K562 (cell line): Measurements from ENCODE around the gene SMCHD1. TPM values are rescaled to one million over a fixed set of nuclear protein-coding genes. Genes with fewer than 3 reads are reported as not detected.

Source experiments
- CTBP1 ChIP-seq: fragments of 450-650 bp; IDR thresholded peaks from 2 replicates; pipeline ENCODE4 v1.6.1; 2016; ENCODE audit warnings: borderline replicate concordance
- DIDO1 ChIP-seq: fragments of 450-650 bp; IDR thresholded peaks from 2 replicates; pipeline ENCODE4 v1.6.1; 2016; ENCODE audit warnings: low read depth, missing biosample characterization, missing genetic modification characterization
- MYBL2 ChIP-seq, 2 experiments: fragments of 450-650 bp in 1 of 2; sonication (generic) in 1 of 2; formaldehyde crosslinking in 1 of 2; IDR thresholded peaks; 2 replicates each; pipeline versions ENCODE4 v1.6.1 to v1.8.1; 2017 to 2022; ENCODE audit warnings: borderline replicate concordance in 1 of 2, inconsistent platforms in 1 of 2, low read depth in 1 of 2, mild to moderate bottlenecking in 1 of 2, missing genetic modification reagents in 1 of 2, moderate library complexity in 1 of 2
- NR1H2 ChIP-seq: sonication (generic); formaldehyde crosslinking; IDR thresholded peaks from 2 replicates; pipeline ENCODE4 v1.4.0; 2020; ENCODE audit warnings: mild to moderate bottlenecking, missing genetic modification reagents
- POLR2G ChIP-seq: fragments of 200-400 bp; formaldehyde crosslinking; IDR thresholded peaks from 2 replicates; pipeline ENCODE4 v1.6.1; 2017; ENCODE audit warnings: low read depth, mild to moderate bottlenecking, antibody characterized with exemption, low read length, moderate library complexity
- polyA plus RNA-seq, 8 experiments: library from polyadenylated mRNA; depleted of rRNA in 4 of 8; stranded (reverse) in 5 of 8; unstranded in 3 of 8; fragments of >200 nt; fragmentation: Nextera tagmentation in 2 of 8; fragmentation: Illumina TruSeq in 1 of 8; extraction: Ambion mirVana in 2 of 8; extraction: Trizol in 1 of 8; gene quantifications; 2 replicates each; pipeline versions ENCODE4 v1.2.1 to v1.2.3, GENCODE V29; 2011 to 2014; ENCODE audit warnings: inconsistent platforms in 1 of 8, missing spikeins in 1 of 8
- total RNA-seq, 7 experiments: library from RNA; depleted of rRNA in 6 of 7; stranded (reverse); fragments of >200 nt in 6 of 7; fragmentation: Illumina TruSeq in 2 of 7; extraction: Trizol in 2 of 7; gene quantifications; 2 replicates each; pipeline versions ENCODE4 v1.2.1 to v1.2.3, GENCODE V29; 2011 to 2021; ENCODE audit warnings: low replicate concordance in 1 of 7
- TF ChIP-seq, protein P1 (sequence below), 2 experiments: fragments of 450-650 bp in 1 of 2; sonication (generic) in 1 of 2; formaldehyde crosslinking in 1 of 2; IDR thresholded peaks; 2 replicates each; pipeline versions ENCODE4 v1.7.1 to v1.9.0; 2016 to 2022; ENCODE audit warnings: inconsistent platforms in 1 of 2, mild to moderate bottlenecking in 1 of 2, missing genetic modification reagents in 1 of 2
- TF ChIP-seq, protein P2 (sequence below): fragments of 450-650 bp; formaldehyde crosslinking; IDR thresholded peaks from 2 replicates; pipeline ENCODE4 v1.4.0; 2022; ENCODE audit warnings: missing genetic modification characterization
- TF ChIP-seq, protein P3 (sequence below): sonication (generic); formaldehyde crosslinking; IDR thresholded peaks from 2 replicates; pipeline ENCODE4 v1.8.0; 2023; ENCODE audit warnings: mild to moderate bottlenecking, missing genetic modification reagents
- TF ChIP-seq, protein P4 (sequence below): IDR thresholded peaks from 2 replicates; pipeline ENCODE4 v1.6.1; 2012; ENCODE audit warnings: low read depth, low read length, improper control_type of control experiment, borderline replicate concordance

The SMCHD1 gene
- total and polyA plus RNA-seq, 9 of the 15 experiments (the other 6 are each of a cell fraction or from before 2014, with no cell fraction given): 6.3 to 144 (median 72.7) TPM

DNA sequence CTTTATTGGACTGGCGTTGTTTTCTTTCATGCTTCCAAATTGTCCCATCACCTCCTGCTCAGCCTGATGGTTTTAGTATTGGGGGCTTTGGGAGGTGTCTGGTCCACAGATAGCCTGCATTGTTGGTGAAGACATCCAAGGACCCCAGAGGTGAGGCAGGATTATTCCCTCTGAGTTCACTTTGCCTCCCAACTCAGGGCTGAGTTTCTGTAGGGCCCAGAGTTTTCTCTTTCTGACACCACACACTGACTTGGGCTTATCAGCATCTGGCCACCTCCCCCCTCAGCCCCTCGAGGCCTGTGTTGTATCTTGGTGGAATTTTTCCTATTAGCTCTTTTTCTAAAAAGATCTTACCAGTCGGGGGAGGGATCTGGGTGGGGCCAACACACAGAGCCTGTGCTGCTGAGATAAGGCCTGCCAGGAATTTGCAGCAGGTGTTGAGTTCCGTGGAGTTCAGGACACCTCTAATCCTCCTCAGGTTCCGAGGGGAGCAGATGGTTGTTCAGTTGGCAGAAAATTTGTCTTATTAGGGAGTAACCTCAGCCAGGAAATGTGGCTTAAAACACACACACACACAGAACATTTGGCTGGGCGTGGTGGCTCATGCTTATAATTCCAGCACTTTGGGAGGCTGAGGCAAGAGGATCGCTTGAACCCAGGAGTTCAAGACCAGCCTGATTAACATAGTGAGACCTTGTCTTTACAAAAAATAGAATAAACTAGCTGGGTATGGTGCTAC is 198.6 kb downstream of the SMCHD1 start (continued):
- TF ChIP-seq, protein P1, sequence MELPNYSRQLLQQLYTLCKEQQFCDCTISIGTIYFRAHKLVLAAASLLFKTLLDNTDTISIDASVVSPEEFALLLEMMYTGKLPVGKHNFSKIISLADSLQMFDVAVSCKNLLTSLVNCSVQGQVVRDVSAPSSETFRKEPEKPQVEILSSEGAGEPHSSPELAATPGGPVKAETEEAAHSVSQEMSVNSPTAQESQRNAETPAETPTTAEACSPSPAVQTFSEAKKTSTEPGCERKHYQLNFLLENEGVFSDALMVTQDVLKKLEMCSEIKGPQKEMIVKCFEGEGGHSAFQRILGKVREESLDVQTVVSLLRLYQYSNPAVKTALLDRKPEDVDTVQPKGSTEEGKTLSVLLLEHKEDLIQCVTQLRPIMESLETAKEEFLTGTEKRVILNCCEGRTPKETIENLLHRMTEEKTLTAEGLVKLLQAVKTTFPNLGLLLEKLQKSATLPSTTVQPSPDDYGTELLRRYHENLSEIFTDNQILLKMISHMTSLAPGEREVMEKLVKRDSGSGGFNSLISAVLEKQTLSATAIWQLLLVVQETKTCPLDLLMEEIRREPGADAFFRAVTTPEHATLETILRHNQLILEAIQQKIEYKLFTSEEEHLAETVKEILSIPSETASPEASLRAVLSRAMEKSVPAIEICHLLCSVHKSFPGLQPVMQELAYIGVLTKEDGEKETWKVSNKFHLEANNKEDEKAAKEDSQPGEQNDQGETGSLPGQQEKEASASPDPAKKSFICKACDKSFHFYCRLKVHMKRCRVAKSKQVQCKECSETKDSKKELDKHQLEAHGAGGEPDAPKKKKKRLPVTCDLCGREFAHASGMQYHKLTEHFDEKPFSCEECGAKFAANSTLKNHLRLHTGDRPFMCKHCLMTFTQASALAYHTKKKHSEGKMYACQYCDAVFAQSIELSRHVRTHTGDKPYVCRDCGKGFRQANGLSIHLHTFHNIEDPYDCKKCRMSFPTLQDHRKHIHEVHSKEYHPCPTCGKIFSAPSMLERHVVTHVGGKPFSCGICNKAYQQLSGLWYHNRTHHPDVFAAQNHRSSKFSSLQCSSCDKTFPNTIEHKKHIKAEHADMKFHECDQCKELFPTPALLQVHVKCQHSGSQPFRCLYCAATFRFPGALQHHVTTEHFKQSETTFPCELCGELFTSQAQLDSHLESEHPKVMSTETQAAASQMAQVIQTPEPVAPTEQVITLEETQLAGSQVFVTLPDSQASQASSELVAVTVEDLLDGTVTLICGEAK (IDR thresholded peaks at IDR 0.05): no peak
- TF ChIP-seq, protein P1 (CRISPR knock-in tag; IDR thresholded peaks at IDR 0.05): no peak
- TF ChIP-seq CTBP1 (peak; percentile 99), POLR2G (no peak), NR1H2 (CRISPR knock-in tag) (no peak), MYBL2 (IDR thresholded peaks at IDR 0.05; ENCODE audit: low read depth) (no peak; the same call in 1 of the 2 replicates), MYBL2 (CRISPR knock-in tag; IDR thresholded peaks at IDR 0.05; ENCODE audit: borderline replicate concordance) (no peak), DIDO1 (tag) (no peak)
- TF ChIP-seq, protein P2, sequence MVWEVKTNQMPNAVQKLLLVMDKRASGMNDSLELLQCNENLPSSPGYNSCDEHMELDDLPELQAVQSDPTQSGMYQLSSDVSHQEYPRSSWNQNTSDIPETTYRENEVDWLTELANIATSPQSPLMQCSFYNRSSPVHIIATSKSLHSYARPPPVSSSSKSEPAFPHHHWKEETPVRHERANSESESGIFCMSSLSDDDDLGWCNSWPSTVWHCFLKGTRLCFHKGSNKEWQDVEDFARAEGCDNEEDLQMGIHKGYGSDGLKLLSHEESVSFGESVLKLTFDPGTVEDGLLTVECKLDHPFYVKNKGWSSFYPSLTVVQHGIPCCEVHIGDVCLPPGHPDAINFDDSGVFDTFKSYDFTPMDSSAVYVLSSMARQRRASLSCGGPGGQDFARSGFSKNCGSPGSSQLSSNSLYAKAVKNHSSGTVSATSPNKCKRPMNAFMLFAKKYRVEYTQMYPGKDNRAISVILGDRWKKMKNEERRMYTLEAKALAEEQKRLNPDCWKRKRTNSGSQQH (CRISPR knock-in tag): no peak
- TF ChIP-seq, protein P3, sequence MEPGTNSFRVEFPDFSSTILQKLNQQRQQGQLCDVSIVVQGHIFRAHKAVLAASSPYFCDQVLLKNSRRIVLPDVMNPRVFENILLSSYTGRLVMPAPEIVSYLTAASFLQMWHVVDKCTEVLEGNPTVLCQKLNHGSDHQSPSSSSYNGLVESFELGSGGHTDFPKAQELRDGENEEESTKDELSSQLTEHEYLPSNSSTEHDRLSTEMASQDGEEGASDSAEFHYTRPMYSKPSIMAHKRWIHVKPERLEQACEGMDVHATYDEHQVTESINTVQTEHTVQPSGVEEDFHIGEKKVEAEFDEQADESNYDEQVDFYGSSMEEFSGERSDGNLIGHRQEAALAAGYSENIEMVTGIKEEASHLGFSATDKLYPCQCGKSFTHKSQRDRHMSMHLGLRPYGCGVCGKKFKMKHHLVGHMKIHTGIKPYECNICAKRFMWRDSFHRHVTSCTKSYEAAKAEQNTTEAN (CRISPR knock-in tag): no peak
- TF ChIP-seq, protein P4, sequence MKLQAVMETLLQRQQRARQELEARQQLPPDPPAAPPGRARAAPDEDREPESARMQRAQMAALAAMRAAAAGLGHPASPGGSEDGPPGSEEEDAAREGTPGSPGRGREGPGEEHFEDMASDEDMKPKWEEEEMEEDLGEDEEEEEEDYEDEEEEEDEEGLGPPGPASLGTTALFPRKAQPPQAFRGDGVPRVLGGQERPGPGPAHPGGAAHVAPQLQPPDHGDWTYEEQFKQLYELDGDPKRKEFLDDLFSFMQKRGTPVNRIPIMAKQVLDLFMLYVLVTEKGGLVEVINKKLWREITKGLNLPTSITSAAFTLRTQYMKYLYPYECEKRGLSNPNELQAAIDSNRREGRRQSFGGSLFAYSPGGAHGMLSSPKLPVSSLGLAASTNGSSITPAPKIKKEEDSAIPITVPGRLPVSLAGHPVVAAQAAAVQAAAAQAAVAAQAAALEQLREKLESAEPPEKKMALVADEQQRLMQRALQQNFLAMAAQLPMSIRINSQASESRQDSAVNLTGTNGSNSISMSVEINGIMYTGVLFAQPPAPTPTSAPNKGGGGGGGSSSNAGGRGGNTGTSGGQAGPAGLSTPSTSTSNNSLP: peak; percentile 28; the same call in 1 of the 2 replicates
